ENCODE measurements around the gene SLC36A3.

SLC36A3 gene

DNA sequence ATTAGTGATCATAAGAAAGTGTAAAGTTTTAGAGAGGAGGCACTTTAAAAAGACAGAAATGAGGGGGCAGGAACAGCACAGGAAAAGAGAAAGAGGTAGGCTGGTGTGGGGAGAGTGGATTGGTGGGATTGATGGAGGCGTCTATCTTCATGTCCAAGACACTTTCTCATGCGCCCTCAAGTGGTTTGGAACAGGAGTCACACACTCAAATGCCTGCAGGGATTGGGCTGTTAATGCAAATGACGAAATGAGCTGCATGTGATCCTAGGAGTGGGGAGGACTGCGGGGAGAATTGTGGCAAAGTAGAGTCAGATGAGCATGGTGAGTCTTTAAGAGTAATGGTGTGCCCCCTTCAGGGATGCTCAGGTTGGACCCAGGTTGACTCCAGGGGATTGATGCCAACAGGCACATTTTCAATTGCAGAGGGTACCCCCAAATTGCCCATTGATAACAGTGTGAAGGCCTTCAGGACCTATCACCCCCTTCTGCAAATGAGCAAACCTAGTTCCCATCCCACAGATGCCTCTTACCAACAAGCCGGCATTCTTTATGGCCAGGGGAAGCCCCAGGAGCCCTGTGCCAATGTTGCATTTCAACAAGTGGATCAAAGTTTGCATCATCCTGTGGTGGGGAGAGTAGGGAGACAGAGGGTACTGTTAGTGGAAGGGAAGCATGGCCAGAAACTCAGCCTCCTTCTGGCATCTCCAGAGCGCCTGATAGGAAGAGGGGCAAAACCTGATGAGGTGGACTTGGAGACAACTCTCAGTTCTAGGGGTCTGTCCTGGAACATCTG, 5.3 kb downstream of the SLC36A3 start:
- peak; percentile 64 for DNase-seq

DNA sequence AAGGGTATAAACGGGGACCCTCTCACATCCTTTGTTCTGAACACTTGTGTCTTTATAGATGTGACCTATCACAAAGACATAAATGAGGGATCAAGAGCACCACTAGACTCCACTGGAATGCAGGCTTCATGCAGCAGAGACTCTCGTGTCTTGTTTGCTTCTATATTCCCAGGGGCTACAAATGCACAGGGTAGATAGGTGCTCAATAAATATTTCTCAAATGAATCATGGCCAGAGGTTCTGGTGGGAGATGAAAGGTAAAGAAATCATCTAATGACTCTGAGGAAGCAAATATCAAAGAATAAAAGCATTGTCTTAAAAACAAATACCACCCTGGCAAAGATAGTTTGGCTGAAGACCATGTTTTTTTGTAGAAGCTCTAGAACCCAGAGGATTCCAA, 6.6 kb downstream of the SLC36A3 start:
- DNase-seq, result no peak

- no peak for DNase-seq
Observed at GRCh38 chr5:151296478-151296830, 7.1 kb downstream of the SLC36A3 start.

DNA sequence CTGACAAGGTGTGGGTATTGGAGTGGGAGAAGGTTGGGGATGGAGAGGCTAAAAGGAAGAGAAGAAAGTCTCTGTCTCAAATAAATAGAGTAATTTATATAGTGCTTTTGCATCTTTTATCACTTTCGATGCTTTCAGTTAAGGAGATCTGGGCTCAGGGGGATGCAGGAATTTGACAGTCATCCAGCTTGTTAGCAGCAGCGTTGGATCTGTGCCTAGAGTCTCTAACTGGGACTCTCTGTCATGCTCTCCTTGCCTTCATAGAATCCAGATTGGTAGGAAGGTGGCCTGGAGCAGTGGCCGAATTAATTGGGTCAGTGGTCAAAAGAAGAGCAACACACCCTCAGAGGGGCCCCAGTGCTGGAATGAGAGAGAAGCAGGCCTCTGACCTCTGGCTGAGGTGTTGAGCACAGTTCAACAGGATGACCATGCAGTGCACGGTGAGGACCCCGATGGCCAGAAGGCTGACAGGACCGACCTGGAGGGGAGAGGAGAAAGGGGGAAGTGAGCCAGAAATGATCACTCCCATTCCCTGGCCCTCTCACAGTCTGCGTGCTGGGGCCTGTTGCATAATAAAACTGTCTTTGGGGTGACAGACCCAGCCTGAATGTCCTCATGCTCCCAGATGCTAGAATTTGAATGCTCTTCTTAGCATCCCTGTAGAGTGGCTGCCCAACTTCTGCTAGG, 7.6 kb downstream of the SLC36A3 start:
- no peak for DNase-seq

- no peak for DNase-seq
Observed at GRCh38 chr5:151295138-151295537, 8.4 kb downstream of the SLC36A3 start.

DNA sequence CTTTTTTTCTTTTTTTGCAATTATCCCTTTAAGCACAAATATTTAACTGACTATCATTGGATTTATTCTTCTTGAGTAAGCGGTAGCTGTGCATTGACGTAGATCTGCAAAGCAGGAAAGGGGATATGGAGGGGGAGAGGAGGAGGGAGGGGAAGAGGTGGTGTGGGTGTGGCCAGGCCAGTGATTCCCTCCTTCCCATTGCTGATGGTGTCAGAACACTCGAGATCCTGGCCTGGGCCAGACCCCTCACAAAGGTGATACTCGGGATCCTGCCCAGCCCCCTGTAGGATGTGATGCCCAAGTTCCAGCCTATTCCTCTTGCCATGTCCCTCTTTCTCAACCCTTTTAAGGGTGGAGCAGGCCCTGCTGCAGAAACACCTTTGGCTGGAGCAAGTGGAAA, 9.9 kb downstream of the SLC36A3 start:
- no peak for DNase-seq

GRCh38 chr5:151288180-151288579, 15.4 kb downstream of the SLC36A3 start:
- DNase-seq, result no peak

- no peak for DNase-seq
Observed at GRCh38 chr5:151286246-151286645, 17.3 kb downstream of the SLC36A3 start.

DNA sequence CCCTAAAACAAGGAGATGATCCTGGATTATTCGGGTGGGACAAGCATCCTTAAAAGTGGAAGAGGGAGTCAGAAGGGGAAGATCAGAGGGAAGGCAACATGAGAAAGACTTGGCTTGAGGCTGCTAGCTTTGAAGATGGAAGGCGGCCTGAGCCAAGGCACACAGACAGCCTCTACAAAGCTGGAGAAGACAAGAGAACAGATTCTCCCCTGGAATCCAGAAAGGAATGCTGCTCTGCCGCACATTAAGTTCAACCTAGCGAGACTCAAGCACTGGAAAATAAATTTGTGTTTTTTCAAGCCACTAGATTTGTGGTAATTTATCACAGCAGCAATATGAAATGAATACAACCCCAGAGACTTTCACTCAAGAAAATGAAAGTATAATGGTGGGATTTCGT, 17.9 kb downstream of the SLC36A3 start:
- DNase-seq, result no peak

- DNase-seq, result peak; percentile 11
Observed at GRCh38 chr5:151284392-151284967, 19.1 kb downstream of the SLC36A3 start.

DNA sequence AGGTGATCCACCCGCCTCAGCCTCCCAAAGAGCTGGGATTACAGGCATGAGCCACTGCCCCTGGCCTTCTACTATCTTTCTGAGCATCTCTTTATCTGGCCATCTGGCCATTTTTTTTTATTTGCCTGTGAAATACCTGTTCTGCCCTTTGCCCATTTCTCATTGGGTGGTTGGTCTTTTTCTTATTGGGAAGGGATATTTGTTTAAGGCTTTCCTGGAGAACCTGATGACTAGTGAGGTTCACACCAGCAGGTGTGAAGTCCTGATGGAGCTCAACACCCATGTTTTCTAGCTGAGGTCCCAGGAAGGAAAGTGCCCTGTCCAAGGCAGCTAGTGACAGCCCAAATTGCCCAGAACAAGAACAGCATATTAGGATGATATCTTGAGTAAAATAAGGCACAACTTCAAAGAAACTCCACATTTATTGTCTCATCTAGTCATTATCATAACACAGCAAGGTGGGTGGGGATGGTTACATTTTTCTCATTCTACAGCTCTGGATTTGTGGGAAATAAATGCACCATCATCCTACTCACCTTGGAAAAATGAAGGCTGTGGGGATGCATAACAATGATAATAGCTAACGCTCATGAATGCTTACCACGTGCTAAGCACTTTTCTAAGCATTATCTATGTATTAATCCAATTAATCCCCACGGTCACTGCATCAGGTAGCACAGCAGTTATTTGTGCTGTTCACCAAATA, 20.3 kb downstream of the SLC36A3 start:
- DNase-seq, result no peak

GRCh38 chr5:151281001-151281639, 22.4 kb downstream of the SLC36A3 start:
- DNase-seq, result no peak

DNA sequence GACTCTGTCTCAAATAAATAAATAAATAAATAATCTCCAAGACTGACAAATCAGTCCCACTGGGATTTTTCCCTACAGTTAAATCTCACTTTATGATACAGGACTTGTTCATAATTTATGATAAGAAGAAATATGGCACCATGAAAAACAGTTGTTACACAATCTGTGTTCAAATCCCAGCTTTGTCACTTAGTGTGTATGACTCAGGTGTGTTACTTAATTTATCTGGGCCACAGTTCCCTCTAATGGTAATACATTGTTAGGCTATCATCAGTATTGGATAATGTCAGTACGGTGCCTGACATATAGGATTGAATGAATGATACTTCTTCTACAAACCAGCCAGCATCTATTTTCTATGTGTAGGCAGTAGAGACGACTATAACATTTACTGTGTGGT, 23.1 kb downstream of the SLC36A3 start:
- DNase-seq, result no peak

GRCh38 chr5:151278845-151279244, 24.7 kb downstream of the SLC36A3 start:
- DNase-seq, result no peak

DNA sequence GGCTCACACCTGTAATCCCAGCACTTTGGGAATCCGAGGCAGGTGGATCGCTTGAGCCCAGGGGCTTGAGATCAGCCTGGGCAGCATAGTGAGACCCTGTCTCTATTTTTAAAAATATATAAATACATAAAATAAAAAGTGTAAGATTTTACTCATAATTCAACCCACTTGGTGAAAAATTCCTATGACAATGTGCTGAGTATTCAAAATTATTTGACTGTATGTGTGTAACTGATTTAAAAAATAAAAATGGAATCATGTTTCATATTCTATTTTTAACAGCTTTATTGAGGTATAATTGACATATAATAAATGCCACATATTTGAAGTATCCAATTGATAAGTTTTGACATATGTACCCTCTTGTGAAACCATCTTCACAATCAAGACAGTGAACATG, 27.8 kb downstream of the SLC36A3 start:
- no peak for DNase-seq

- no peak for DNase-seq
Observed at GRCh38 chr5:151274666-151275065, 28.9 kb downstream of the SLC36A3 start.

DNA sequence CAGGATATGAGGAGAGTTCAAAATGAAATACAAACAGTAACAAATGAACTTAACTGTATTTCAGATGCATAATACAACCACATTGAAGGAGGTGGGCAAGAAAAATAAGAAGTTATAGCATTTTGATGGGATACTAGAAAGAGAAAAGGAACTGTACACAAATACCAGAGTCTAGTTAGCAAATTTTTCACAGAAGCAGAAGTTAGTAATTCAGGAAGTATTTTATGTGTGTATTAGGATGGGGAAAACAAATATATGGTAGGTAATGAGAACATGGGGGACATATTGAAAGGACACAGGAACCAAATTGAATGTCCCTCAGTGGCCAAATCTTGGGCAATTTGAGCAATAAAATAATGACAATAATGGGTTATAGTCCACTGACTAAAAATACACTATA, 32.2 kb downstream of the SLC36A3 start:
- no peak for DNase-seq

DNA sequence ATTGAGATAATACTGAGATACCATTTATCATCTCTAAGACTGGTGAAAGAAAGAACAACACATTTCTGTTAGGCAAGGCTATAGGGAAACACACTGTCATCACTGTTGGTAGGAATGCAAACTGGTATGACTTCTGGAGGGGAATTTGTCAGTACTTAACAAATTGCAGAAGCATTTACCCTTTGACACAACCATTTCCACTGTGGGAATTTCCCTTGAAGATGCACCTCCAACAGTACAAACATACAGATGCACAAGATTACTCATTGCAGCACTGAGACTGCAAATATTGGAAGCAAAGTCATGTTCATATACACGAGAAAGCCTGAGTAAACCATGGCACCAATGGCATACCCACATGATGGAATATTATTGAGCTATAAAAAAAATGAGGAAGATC, 33.0 kb downstream of the SLC36A3 start:
- DNase-seq, result peak; percentile 81

DNA sequence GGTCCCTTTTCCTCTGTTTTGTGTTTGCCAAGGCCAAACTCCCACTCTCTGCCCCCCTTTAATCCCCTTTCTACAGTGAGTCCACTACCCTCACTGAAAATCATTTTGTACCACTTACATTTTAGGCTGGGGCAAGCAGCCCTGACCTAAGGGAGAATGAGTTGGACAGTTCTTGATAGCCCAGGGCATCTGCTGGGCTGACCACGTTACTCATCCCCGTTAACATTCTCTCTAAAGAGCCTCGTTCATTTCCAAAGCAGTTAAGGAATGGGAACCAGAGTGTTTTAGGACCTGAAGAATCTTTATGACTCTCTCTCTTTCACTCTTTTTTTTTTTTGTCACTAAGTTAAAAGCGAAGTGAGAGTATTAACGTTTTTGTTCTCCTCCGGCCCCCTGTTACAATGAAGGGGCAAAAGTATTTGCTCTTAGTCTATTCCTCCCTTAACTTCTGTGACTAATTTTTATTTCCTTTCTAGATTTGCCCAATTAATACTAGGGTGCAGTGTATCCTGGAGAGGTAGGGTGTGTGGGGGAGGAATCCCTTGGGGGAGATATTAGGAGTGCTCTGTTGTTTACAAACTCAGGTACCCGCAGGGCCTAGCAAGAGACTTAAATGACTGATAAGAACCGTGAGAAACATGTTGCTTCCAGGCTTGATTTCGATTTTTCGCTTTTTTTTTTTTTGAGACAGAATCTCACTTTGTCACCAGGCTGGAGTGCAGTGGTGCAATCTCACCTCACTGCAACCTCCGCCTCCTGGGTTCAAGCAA, 35.9 kb downstream of the SLC36A3 start:
- no peak for DNase-seq

- peak; percentile 78 for DNase-seq
Observed at GRCh38 chr5:151264113-151264512, 39.5 kb downstream of the SLC36A3 start.

DNA sequence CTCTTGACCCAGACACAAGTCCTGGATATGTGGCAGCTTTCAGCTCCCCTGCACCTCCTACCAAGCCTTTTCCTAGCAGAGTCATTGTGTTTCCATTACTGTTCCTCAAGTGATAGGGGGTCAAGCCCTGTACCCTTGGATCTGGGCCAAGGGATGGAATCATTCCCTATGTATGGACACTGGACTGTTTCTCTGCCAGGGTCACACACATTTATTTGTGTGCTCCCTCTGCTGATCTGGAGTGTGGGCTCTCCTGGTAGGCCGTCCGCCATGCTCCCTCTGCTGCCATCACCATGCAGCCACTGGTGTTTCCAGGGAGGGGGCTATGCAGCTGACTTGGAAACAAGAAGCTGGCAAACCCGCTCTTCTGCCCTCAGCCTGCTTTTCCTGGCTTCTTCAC, 41.0 kb downstream of the SLC36A3 start:
- no peak for DNase-seq

DNA sequence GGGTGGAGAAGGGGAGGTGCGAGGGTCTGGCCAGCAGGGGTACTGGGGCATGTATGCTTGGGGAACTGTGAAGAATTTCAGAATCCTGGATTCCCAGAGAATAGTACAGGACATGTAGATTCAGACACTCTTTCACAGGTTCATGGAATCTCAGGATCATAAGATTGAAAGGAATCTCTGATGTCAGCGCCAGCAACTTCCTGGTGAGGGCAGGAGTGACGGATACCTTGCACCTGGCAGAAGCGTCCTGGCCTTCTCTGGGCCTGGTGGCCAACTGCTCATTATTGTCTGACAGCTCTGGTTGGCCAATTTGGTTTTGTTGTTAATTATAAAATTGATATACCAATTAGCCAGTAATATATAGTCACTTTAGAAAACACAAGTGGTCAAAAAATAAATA, 43.6 kb downstream of the SLC36A3 start:
- no peak for DNase-seq

All from activated CD4-positive, alpha-beta T cell treated with anti-CD3 and anti-CD28 coated beads, Interleukin-2, Interleukin-6, amounts not matched to agents 100 ng/mL and 50 ng/mL, durations not matched to agents 16 hours and 8 hours (primary cell).